ENCODE measurements around the gene PPFIA3.

The PPFIA3 gene

GRCh38 chr19:49092686-49093085, 26.7 kb upstream of the PPFIA3 start:
- TF ChIP-seq, protein P1, sequence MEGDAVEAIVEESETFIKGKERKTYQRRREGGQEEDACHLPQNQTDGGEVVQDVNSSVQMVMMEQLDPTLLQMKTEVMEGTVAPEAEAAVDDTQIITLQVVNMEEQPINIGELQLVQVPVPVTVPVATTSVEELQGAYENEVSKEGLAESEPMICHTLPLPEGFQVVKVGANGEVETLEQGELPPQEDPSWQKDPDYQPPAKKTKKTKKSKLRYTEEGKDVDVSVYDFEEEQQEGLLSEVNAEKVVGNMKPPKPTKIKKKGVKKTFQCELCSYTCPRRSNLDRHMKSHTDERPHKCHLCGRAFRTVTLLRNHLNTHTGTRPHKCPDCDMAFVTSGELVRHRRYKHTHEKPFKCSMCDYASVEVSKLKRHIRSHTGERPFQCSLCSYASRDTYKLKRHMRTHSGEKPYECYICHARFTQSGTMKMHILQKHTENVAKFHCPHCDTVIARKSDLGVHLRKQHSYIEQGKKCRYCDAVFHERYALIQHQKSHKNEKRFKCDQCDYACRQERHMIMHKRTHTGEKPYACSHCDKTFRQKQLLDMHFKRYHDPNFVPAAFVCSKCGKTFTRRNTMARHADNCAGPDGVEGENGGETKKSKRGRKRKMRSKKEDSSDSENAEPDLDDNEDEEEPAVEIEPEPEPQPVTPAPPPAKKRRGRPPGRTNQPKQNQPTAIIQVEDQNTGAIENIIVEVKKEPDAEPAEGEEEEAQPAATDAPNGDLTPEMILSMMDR (IDR thresholded peaks at IDR 0.05; ENCODE audit: low read depth, low read length, missing control alignments) = no peak
- DNase-seq (ENCODE audit: low read depth) = no peak
- no peak overlapping the region for H3K4me3 ChIP-seq (ENCODE audit: low read depth, low read length)

DNA sequence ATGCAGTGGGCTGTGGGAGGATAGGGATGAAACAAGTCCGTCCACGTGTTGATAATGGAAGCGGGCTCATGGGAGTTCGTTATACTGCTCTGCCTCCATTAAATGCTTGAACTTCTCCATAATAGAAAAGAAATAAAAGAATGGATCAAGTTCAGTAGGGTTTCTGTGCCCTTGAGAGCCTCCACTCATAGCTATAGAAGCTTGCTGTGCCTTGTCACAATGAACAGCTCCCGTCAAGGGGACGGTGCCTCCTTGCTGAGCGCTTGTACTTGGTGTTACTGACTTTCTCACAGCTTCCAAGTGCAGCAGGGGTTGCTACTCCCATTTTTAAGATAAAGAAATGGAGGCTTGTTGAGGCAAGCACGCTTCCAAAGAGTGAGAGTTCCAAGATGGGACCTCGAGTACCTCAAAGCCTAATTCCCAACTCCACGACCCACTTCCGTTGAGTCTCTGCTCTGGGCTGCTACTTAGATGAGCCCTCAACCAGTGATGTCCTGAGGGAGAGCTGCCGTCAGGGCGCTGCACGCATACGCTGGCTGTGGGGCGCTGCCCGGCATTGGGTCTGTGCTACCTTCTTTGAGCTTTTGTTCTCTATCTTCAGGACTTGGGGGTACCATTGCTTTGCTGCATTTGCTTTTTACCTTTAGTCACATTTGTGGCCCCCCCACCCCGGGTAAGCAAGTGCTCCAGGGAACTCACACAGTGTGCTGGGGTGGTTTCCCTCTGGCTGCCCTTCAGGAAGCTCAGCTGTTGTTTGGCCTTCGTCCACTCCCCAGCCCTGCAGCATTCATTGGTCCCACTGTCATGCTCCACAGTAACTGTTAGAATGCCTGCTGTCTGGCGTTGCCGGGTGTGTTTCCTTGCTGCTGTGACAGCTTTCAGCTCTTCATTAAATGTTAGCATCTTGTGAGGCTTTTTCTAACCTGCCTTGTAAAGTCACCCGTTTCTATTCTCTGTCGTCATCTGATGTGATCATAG, 24.6 kb upstream of the PPFIA3 start:
- DNase-seq (ENCODE audit: low read depth) = no peak
- H3K4me3 ChIP-seq (ENCODE audit: low read depth, low read length) = no peak overlapping the region
- TF ChIP-seq, protein P1 (IDR thresholded peaks at IDR 0.05; ENCODE audit: low read depth, low read length, missing control alignments) = no peak

DNA sequence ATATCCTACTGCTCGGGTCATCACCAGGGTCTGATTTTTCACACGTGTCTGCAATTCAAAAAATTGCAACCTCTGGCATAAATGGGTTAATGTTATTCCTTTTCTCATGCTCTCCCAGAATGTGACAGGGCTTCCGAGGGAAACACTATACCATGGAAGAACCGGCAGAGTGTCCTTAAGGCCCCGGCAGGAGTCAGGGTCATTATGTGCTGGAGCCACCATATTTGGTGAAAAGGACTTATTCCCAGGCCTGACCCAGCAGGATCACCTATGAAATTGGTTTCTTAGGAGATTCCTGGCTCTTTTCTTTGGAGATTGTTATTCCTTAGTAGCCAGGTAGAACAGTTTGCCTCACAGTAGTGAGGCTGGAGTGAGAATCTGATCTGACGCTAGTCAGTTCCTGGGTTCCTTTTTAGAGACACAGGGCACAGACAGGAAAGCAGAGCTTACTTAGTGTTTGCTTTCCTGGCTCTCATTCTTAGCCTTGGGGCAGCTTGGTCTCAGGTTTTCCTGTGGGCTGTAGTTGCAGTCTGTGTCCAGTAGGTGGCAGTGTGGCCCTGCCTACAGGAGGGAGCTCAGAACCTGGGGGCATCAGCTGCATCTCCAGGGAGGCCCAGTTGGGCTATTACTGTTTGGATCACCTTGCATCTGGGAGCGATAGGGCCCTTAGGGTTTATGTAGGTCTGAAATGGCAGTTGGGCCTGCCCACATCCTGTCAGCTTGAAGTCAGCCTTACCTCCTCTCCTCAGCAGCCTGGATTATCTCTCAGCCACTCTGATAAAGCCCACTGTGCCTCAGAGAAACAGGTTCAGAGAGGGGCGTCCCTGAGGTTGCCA, 21.7 kb upstream of the PPFIA3 start:
- no peak overlapping the region for H3K4me3 ChIP-seq (ENCODE audit: low read depth, low read length)
- TF ChIP-seq, protein P1 (IDR thresholded peaks at IDR 0.05; ENCODE audit: low read depth, low read length, missing control alignments) = peak; percentile 100
- DNase-seq (ENCODE audit: low read depth) = peak; percentile 45

GRCh38 chr19:49098795-49099194, 20.5 kb upstream of the PPFIA3 start:
- TF ChIP-seq, protein P1 (IDR thresholded peaks at IDR 0.05; ENCODE audit: low read depth, low read length, missing control alignments) = no peak
- no peak for DNase-seq (ENCODE audit: low read depth)
- no peak overlapping the region for H3K4me3 ChIP-seq (ENCODE audit: low read depth, low read length)

- TF ChIP-seq, protein P1 (IDR thresholded peaks at IDR 0.05; ENCODE audit: low read depth, low read length, missing control alignments) = no peak
- DNase-seq (ENCODE audit: low read depth) = no peak
- no peak overlapping the region for H3K4me3 ChIP-seq (ENCODE audit: low read depth, low read length)
These were observed 18.2 kb upstream of the PPFIA3 start for GRCh38 chr19:49101160-49101559.

GRCh38 chr19:49102303-49102702, 17.0 kb upstream of the PPFIA3 start:
- DNase-seq (ENCODE audit: low read depth) = no peak
- no peak overlapping the region for H3K4me3 ChIP-seq (ENCODE audit: low read depth, low read length)
- TF ChIP-seq, protein P1 (IDR thresholded peaks at IDR 0.05; ENCODE audit: low read depth, low read length, missing control alignments) = no peak

All from GM12864 (cell line).